ENCODE results near the gene ADCY1.
"Not testable (repeated sequence)": the region's sequence is repeated elsewhere in the genome, so short reads cannot be mapped to it uniquely, and the experiment has no call there.

- TF ChIP-seq CTCF, POLR2A (IDR thresholded peaks at IDR 0.05): not testable (repeated sequence)
These were observed 151.1 kb downstream of the ADCY1 start for GRCh38 chr7:45725231-45725630.
